Measurements from ENCODE around the gene NEDD8.

Gene NEDD8

DNA sequence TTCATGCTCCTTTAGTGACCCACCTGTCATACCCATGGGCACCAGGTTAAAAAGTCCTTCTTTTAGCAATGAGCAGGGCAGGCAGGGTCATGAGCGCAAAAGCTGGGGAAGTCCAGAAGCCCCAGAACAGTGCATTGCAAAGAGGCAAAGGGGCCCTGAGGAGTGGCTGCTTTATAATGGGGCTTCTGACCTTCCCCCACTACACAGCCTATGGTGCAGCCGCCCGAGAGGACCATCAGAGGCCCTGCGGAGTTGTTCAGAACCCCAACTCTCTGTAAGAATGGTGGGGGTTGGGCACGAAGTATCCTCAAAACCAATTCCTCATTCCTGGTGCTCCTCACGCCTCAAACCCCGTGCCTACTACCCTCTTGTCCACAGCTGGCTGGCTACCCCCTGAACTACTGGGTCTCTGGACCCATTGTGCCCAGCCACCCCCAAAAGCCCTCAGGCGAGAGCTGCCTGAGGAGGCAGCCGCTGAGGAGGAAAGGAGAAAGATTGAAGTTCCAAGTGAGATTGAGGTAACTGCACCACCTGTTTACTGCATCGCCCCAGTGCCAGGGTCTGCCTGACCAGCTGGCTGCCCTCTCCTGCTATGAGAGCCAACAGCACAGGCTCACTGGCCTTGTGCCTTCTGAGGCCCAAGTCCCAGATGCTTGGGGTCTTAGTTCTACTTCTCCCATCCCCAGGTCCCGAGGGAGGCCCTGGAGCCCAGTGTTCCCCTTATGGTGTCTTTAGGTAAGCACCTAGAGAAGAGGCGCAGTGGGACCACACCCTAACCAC is 53.6 kb downstream of the NEDD8 start:
- no peaks in the 10 kb centered on the region for H3K4me1 ChIP-seq (ENCODE audit: control insufficient read depth in 2 of 2, insufficient read depth in 1 of 2, low read depth in 1 of 2, low read length in 2 of 2)
- H2BK5ac ChIP-seq (ENCODE audit: low read length), result peak overlapping the region; percentile 66
- H3K14ac ChIP-seq (ENCODE audit: low read length), result no peak overlapping the region
- no peak overlapping the region for H2AFZ ChIP-seq (ENCODE audit: low read length)
- H2AK5ac ChIP-seq (ENCODE audit: low read depth, low read length), result no peak overlapping the region
- peak overlapping the region; percentile 43 for H3K23ac ChIP-seq (ENCODE audit: low read depth, low read length, poor library complexity)
- H3K27ac ChIP-seq (replicated peaks; ENCODE audit: low read length), result no peak overlapping the region
- H3K4ac ChIP-seq (ENCODE audit: low read length), result no peak overlapping the region
- no peak overlapping the region for H4K91ac ChIP-seq (ENCODE audit: low read depth, low read length, poor library complexity)
- H3K9ac ChIP-seq (ENCODE audit: low read depth, low read length, poor library complexity), result no peak overlapping the region
- H3K18ac ChIP-seq (ENCODE audit: low read length), result no peak overlapping the region
- H3K4me2 ChIP-seq (ENCODE audit: insufficient read depth, low read length, poor library complexity, severe bottlenecking), result no peak overlapping the region
- H3K79me1 ChIP-seq (ENCODE audit: low read depth, low read length), result peaks cover 5% of the 10 kb centered on the region
- H3K27me3 ChIP-seq (ENCODE audit: control insufficient read depth in 3 of 3, insufficient read depth in 3 of 3, low read depth in 1 of 3, low read length in 3 of 3), result no peaks in the 10 kb centered on the region
- no peak for DNase-seq (ENCODE audit: low spot score)
- no peak overlapping the region for H2BK120ac ChIP-seq (ENCODE audit: low read depth, low read length)
- no peaks in the 10 kb centered on the region for H3K9me3 ChIP-seq (replicated peaks in 1 of 2; ENCODE audit: control insufficient read depth in 2 of 2, insufficient read depth in 1 of 2, low read depth in 1 of 2, low read length in 2 of 2)
- H3K36me3 ChIP-seq (replicated peaks in 1 of 2; ENCODE audit: control insufficient read depth in 2 of 2, insufficient read depth in 2 of 2, low read length in 2 of 2), result peaks cover 65 to 69% of the 10 kb centered on the region in 2 donors
- no peak overlapping the region for H3K4me3 ChIP-seq (ENCODE audit: low read length in 2 of 2)
- H2BK12ac ChIP-seq (ENCODE audit: low read length), result no peak overlapping the region
- H2BK15ac ChIP-seq (ENCODE audit: low read length), result no peak overlapping the region
- H4K8ac ChIP-seq (ENCODE audit: low read depth, low read length), result no peak overlapping the region
- no CpG with 5 or more reads among the region's 12 CpGs for whole genome bisulfite sequencing, 2 donors (ENCODE audit: extremely low coverage in 2 of 2, insufficient read length in 2 of 2, insufficient replicate concordance in 1 of 2)

DNA sequence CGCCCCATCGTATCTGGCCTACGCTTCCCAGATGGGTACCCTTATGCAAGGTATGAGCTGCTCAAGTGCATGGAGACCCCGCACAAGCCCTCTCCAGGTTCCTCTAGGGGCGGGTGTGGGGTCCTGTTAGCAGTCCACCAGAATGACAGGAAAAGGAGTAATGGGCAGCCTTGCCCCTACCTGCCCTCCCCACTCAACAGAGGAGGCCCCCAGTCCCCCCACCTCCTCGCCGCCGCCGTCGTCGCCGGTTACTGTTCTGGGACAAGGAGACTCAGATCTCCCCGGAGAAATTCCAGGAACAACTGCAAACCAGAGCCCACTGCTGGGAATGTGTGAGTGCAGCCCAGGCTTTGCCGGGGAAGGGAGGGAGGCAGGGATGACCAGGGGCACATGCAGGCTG is 54.3 kb downstream of the NEDD8 start:
- WGBS, 2 donors (ENCODE audit: extremely low coverage in 2 of 2, insufficient read length in 2 of 2, insufficient replicate concordance in 1 of 2), result no CpG with 5 or more reads among the region's 14 CpGs
- H2BK5ac ChIP-seq (ENCODE audit: low read length), result peak overlapping the region; percentile 39
- DNase-seq (ENCODE audit: low spot score), result no peak
- H3K4me2 ChIP-seq (ENCODE audit: insufficient read depth, low read length, poor library complexity, severe bottlenecking), result no peak overlapping the region
- H3K9me3 ChIP-seq (replicated peaks in 1 of 2; ENCODE audit: control insufficient read depth in 2 of 2, insufficient read depth in 1 of 2, low read depth in 1 of 2, low read length in 2 of 2), result no peaks in the 10 kb centered on the region
- no peak overlapping the region for H3K4me3 ChIP-seq (ENCODE audit: low read length in 2 of 2)
- no peak overlapping the region for H3K9ac ChIP-seq (ENCODE audit: low read depth, low read length, poor library complexity)
- H2BK120ac ChIP-seq (ENCODE audit: low read depth, low read length), result no peak overlapping the region
- no peak overlapping the region for H3K23ac ChIP-seq (ENCODE audit: low read depth, low read length, poor library complexity)
- no peak overlapping the region for H3K27ac ChIP-seq (replicated peaks; ENCODE audit: low read length)
- H3K14ac ChIP-seq (ENCODE audit: low read length), result no peak overlapping the region
- H3K36me3 ChIP-seq (replicated peaks in 1 of 2; ENCODE audit: control insufficient read depth in 2 of 2, insufficient read depth in 2 of 2, low read length in 2 of 2), result peaks cover 58 to 70% of the 10 kb centered on the region in 2 donors
- H3K18ac ChIP-seq (ENCODE audit: low read length), result no peak overlapping the region
- no peak overlapping the region for H2BK12ac ChIP-seq (ENCODE audit: low read length)
- H2AFZ ChIP-seq (ENCODE audit: low read length), result no peak overlapping the region
- H4K8ac ChIP-seq (ENCODE audit: low read depth, low read length), result peak overlapping the region; percentile 17
- no peak overlapping the region for H4K91ac ChIP-seq (ENCODE audit: low read depth, low read length, poor library complexity)
- H3K27me3 ChIP-seq (ENCODE audit: control insufficient read depth in 3 of 3, insufficient read depth in 3 of 3, low read depth in 1 of 3, low read length in 3 of 3), result no peaks in the 10 kb centered on the region
- peaks cover 6% of the 10 kb centered on the region for H3K79me1 ChIP-seq (ENCODE audit: low read depth, low read length)
- H2AK5ac ChIP-seq (ENCODE audit: low read depth, low read length), result no peak overlapping the region
- no peak overlapping the region for H2BK15ac ChIP-seq (ENCODE audit: low read length)
- H3K4me1 ChIP-seq (ENCODE audit: control insufficient read depth in 2 of 2, insufficient read depth in 1 of 2, low read depth in 1 of 2, low read length in 2 of 2), result peaks cover 0 to 3% of the 10 kb centered on the region in 2 donors
- H3K4ac ChIP-seq (ENCODE audit: low read length), result no peak overlapping the region

DNA sequence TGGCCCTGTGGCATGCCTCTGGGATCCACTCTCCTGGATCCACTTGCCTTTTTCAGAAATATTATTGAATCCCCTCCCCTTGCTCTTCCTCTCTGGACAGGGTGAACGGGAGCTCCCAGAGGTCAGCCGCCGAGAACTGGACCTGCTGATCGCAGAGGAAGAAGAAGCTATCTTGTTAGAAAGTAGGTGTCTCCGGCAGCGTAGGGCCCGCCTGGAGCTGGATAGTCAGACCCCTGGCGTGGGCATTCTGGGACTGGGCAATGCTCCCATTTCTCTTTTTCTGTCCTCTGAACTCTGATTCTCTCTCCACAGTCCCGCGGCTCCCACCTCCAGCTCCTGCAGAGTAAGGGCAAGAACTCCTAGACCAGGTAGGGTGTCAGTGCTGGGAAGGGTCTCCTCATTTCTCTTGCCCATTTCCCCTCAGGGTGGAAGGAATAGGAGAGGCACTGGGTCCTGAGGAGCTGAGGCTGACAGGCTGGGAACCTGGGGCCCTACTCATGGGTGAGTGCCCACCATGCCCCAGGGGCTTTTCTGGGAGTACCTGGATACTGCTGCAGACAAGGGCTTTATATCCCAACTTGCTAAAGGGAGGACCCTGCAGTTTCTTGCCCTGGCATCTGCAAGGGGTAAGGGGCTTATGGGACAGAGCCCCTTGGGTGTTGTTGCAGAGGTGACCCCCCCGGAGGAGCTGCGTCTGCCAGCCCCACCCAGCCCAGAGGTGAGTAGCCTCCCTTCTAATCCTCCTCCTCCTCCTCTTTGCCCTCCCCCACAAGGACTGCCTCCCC is 54.9 kb downstream of the NEDD8 start:
- Histone ChIP-seq H4K91ac (ENCODE audit: low read depth, low read length, poor library complexity) (no peak overlapping the region), H3K9ac (ENCODE audit: low read depth, low read length, poor library complexity) (no peak overlapping the region), H3K27ac (replicated peaks; ENCODE audit: low read length) (no peak overlapping the region), H3K14ac (ENCODE audit: low read length) (no peak overlapping the region), H2AK5ac (ENCODE audit: low read depth, low read length) (no peak overlapping the region), H3K79me1 (ENCODE audit: low read depth, low read length) (peaks cover 11% of the 10 kb centered on the region), H3K4me2 (ENCODE audit: insufficient read depth, low read length, poor library complexity, severe bottlenecking) (no peak overlapping the region), H3K9me3 (replicated peaks in 1 of 2; ENCODE audit: control insufficient read depth in 2 of 2, insufficient read depth in 1 of 2, low read depth in 1 of 2, low read length in 2 of 2) (no peaks in the 10 kb centered on the region), H3K27me3 (ENCODE audit: control insufficient read depth in 3 of 3, insufficient read depth in 3 of 3, low read depth in 1 of 3, low read length in 3 of 3) (no peaks in the 10 kb centered on the region), H3K23ac (ENCODE audit: low read depth, low read length, poor library complexity) (no peak overlapping the region), H2AFZ (ENCODE audit: low read length) (no peak overlapping the region), H3K18ac (ENCODE audit: low read length) (no peak overlapping the region), H2BK5ac (ENCODE audit: low read length) (peak overlapping the region; percentile 39), H3K36me3 (replicated peaks in 1 of 2; ENCODE audit: control insufficient read depth in 2 of 2, insufficient read depth in 2 of 2, low read length in 2 of 2) (peaks cover 51 to 64% of the 10 kb centered on the region in 2 donors), H2BK15ac (ENCODE audit: low read length) (no peak overlapping the region), H3K4me3 (ENCODE audit: low read length in 2 of 2) (no peak overlapping the region), H3K4me1 (ENCODE audit: control insufficient read depth in 2 of 2, insufficient read depth in 1 of 2, low read depth in 1 of 2, low read length in 2 of 2) (peaks cover 0 to 7% of the 10 kb centered on the region in 2 donors), H2BK12ac (ENCODE audit: low read length) (no peak overlapping the region), H4K8ac (ENCODE audit: low read depth, low read length) (no peak overlapping the region), H2BK120ac (ENCODE audit: low read depth, low read length) (no peak overlapping the region), H3K4ac (ENCODE audit: low read length) (no peak overlapping the region)
- DNase-seq (ENCODE audit: low spot score), result no peak
- WGBS, 2 donors (ENCODE audit: extremely low coverage in 2 of 2, insufficient read length in 2 of 2, insufficient replicate concordance in 1 of 2), result no CpG with 5 or more reads among the region's 12 CpGs

DNA sequence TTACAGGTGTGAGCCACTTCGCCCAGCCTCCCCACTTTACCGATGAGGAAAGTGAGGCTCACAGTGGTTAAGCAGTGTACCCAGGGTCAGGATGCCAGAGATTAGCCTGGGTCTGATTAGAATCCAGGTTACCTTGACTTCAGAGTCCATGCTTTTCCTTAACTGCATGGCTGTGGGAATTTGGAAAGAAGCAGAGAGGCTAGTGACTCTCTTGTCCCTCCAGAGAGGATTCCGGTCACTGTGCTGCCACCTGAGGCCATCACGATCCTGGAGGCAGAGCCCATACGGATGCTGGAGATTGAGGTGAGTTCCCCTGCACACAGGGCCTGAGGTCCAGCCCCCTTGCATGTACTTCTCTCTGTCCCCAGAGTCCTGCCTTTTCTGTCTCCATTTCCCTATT is 55.6 kb downstream of the NEDD8 start:
- no peak overlapping the region for H3K18ac ChIP-seq (ENCODE audit: low read length)
- no peak overlapping the region for H3K4ac ChIP-seq (ENCODE audit: low read length)
- peaks cover 0 to 8% of the 10 kb centered on the region in 2 donors for H3K4me1 ChIP-seq (ENCODE audit: control insufficient read depth in 2 of 2, insufficient read depth in 1 of 2, low read depth in 1 of 2, low read length in 2 of 2)
- no peak overlapping the region for H4K91ac ChIP-seq (ENCODE audit: low read depth, low read length, poor library complexity)
- H3K9ac ChIP-seq (ENCODE audit: low read depth, low read length, poor library complexity), result no peak overlapping the region
- WGBS, 2 donors (ENCODE audit: extremely low coverage in 2 of 2, insufficient read length in 2 of 2, insufficient replicate concordance in 1 of 2), result no CpG with 5 or more reads among the region's 5 CpGs
- no peak for DNase-seq (ENCODE audit: low spot score)
- no peaks in the 10 kb centered on the region for H3K9me3 ChIP-seq (replicated peaks in 1 of 2; ENCODE audit: control insufficient read depth in 2 of 2, insufficient read depth in 1 of 2, low read depth in 1 of 2, low read length in 2 of 2)
- no peak overlapping the region for H3K23ac ChIP-seq (ENCODE audit: low read depth, low read length, poor library complexity)
- H3K79me1 ChIP-seq (ENCODE audit: low read depth, low read length), result peaks cover 14% of the 10 kb centered on the region
- H3K14ac ChIP-seq (ENCODE audit: low read length), result no peak overlapping the region
- H2BK12ac ChIP-seq (ENCODE audit: low read length), result no peak overlapping the region
- no peak overlapping the region for H4K8ac ChIP-seq (ENCODE audit: low read depth, low read length)
- peaks cover 45 to 60% of the 10 kb centered on the region in 2 donors for H3K36me3 ChIP-seq (replicated peaks in 1 of 2; ENCODE audit: control insufficient read depth in 2 of 2, insufficient read depth in 2 of 2, low read length in 2 of 2)
- H3K4me3 ChIP-seq (ENCODE audit: low read length in 2 of 2), result no peak overlapping the region
- H3K4me2 ChIP-seq (ENCODE audit: insufficient read depth, low read length, poor library complexity, severe bottlenecking), result no peak overlapping the region
- peak overlapping the region; percentile 17 for H3K27ac ChIP-seq (replicated peaks; ENCODE audit: low read length)
- H2BK120ac ChIP-seq (ENCODE audit: low read depth, low read length), result no peak overlapping the region
- H3K27me3 ChIP-seq (ENCODE audit: control insufficient read depth in 3 of 3, insufficient read depth in 3 of 3, low read depth in 1 of 3, low read length in 3 of 3), result no peaks in the 10 kb centered on the region
- H2AFZ ChIP-seq (ENCODE audit: low read length), result no peak overlapping the region
- no peak overlapping the region for H2BK5ac ChIP-seq (ENCODE audit: low read length)
- no peak overlapping the region for H2BK15ac ChIP-seq (ENCODE audit: low read length)
- no peak overlapping the region for H2AK5ac ChIP-seq (ENCODE audit: low read depth, low read length)
